Keratinocyte (primary cell): ENCODE data around the gene HGS. TPM values are rescaled to one million over a fixed set of nuclear protein-coding genes. Genes with fewer than 3 reads are reported as not detected.

ENCODE experiments used
- DNase-seq: peaks from one replicate; pipeline ENCODE4 v3.0.0-alpha.2; 2011; ENCODE audit warnings: low read depth, missing footprints, low spot score
- FAIRE-seq: peaks from 2 replicates; lab custom pipeline; 2011; peaks lifted over from hg19 to GRCh38; lab: Jason Lieb, UNC
- H2AFZ ChIP-seq: 2 replicates; pipeline ENCODE4 v1.6.0; 2012; ENCODE audit warnings: low read length, control low read depth, inconsistent platforms; ENCODE audit not compliant: control insufficient read depth
- H3K27ac ChIP-seq: 2 replicates; pipeline ENCODE4 v1.5.1; 2011; ENCODE audit warnings: low read length; ENCODE audit not compliant: control insufficient read depth, insufficient read depth
- H3K27me3 ChIP-seq: 3 replicates; pipeline ENCODE4 v1.6.0; 2011; ENCODE audit warnings: low read length; ENCODE audit not compliant: control insufficient read depth, insufficient read depth; ENCODE audit errors: extremely low read depth
- H3K36me3 ChIP-seq, 2 experiments: 2 replicates in 1 of 2; 3 replicates in 1 of 2; pipeline ENCODE4 v1.5.1; 2011; ENCODE audit warnings: low read length in 2 of 2, mild to moderate bottlenecking in 1 of 2; ENCODE audit not compliant: control insufficient read depth in 2 of 2, insufficient read depth in 2 of 2; ENCODE audit errors: extremely low read depth in 1 of 2
- H3K4me1 ChIP-seq: 3 replicates; pipeline ENCODE4 v1.5.1; 2011; ENCODE audit warnings: low read length; ENCODE audit not compliant: control insufficient read depth, insufficient read depth; ENCODE audit errors: extremely low read depth
- H3K4me2 ChIP-seq: 3 replicates; pipeline ENCODE4 v1.6.0; 2011; ENCODE audit warnings: low read depth, low read length; ENCODE audit not compliant: control insufficient read depth, insufficient read depth; ENCODE audit errors: extremely low read depth
- H3K4me3 ChIP-seq, 3 experiments: fragments of 200-600 bp in 1 of 3; sonication (generic) in 1 of 3; 2 replicates in 2 of 3; 3 replicates in 1 of 3; pipeline ENCODE4 v1.5.1; 2011 to 2016; ENCODE audit warnings: low read length in 3 of 3, mild to moderate bottlenecking in 3 of 3, control low read depth in 2 of 3, inconsistent platforms in 1 of 3, low read depth in 1 of 3, mixed read lengths in 1 of 3, mixed run types in 1 of 3, moderate library complexity in 1 of 3; ENCODE audit not compliant: control insufficient read depth in 2 of 3, insufficient read depth in 2 of 3; ENCODE audit errors: extremely low read depth in 1 of 3
- H3K79me2 ChIP-seq: 2 replicates; pipeline ENCODE4 v1.6.0; 2012; ENCODE audit warnings: low read length; ENCODE audit not compliant: control insufficient read depth, insufficient read depth
- H3K9ac ChIP-seq: 3 replicates; pipeline ENCODE4 v1.6.0; 2011; ENCODE audit warnings: low read length; ENCODE audit not compliant: control insufficient read depth, insufficient read depth; ENCODE audit errors: extremely low read depth
- H3K9me1 ChIP-seq: 3 replicates; pipeline ENCODE4 v1.6.0; 2011; ENCODE audit warnings: low read length; ENCODE audit not compliant: control insufficient read depth, insufficient read depth; ENCODE audit errors: extremely low read depth
- H3K9me3 ChIP-seq: 2 replicates; pipeline ENCODE4 v1.5.1; 2012; ENCODE audit warnings: low read depth, low read length; ENCODE audit not compliant: control insufficient read depth
- H4K20me1 ChIP-seq: 3 replicates; pipeline ENCODE4 v1.6.0; 2011; ENCODE audit warnings: low read length; ENCODE audit not compliant: control insufficient read depth, insufficient read depth; ENCODE audit errors: extremely low read depth
- CTCF ChIP-seq, 3 experiments: IDR thresholded peaks in 1 of 3; conservative IDR thresholded peaks in 1 of 3; optimal IDR thresholded peaks in 1 of 3; 2 replicates in 2 of 3; 3 replicates in 1 of 3; pipeline versions ENCODE3 to v1.5.1; 2011; ENCODE audit warnings: low read length in 3 of 3, mild to moderate bottlenecking in 3 of 3, moderate library complexity in 2 of 3, control low read depth in 1 of 3, inconsistent platforms in 1 of 3; ENCODE audit not compliant: insufficient read depth in 2 of 3; ENCODE audit errors: extremely low read depth in 1 of 3
- EZH2 ChIP-seq: IDR thresholded peaks from one replicate; pipeline ENCODE4 v1.6.1; 2012; ENCODE audit warnings: inconsistent platforms, mild to moderate bottlenecking, low read length, moderate library complexity
- dilution Hi-C: fragments of 300-500 bp; cut with MboI; formaldehyde crosslinking; loops from one replicate; pipeline ENCODE4 v1.7.0; 2020; ENCODE audit warnings: low sequenced_read_pairs; ENCODE audit not compliant: extremely low pct_ligation_motif_present
- polyA plus RNA-seq, 5 experiments: library from polyadenylated mRNA; depleted of rRNA in 3 of 5; stranded (reverse) in 3 of 5; stranded (forward) in 1 of 5; unstranded in 1 of 5; fragments of >200 nt; gene quantifications; 1 replicate in 1 of 5; 2 replicates in 3 of 5; 3 replicates in 1 of 5; pipeline versions ENCODE4 v1.2.1 to v1.2.3, GENCODE V29; 2011 to 2012; ENCODE audit warnings: missing spikeins in 2 of 5, low read depth in 1 of 5, low replicate concordance in 1 of 5

Gene HGS
- polyA plus RNA-seq, 1 donor (not counting 4 experiments of a cell fraction or from before 2014, with no cell fraction given): 79.6 TPM

- H3K27me3 ChIP-seq: no peaks in the 10 kb centered on the region
- DNase-seq (no peak), FAIRE-seq (no peak)
- no peak overlapping the region for H3K4me3 ChIP-seq
- H4K20me1 ChIP-seq: no peaks in the 10 kb centered on the region
- H3K9me3 ChIP-seq: no peaks in the 10 kb centered on the region
- no peak overlapping the region for H3K27ac ChIP-seq
- H3K36me3 ChIP-seq: no peaks in the 10 kb centered on the region
- no peaks in the 10 kb centered on the region for H3K79me2 ChIP-seq
- H2AFZ ChIP-seq: no peak overlapping the region
- H3K9me1 ChIP-seq: no peaks in the 10 kb centered on the region
- TF ChIP-seq EZH2 (no peak), CTCF (optimal IDR thresholded peaks at IDR 0.05 in 1 of 3, IDR thresholded peaks at IDR 0.05 in 1 of 3, conservative IDR thresholded peaks at IDR 0.05 in 1 of 3; ENCODE audit: extremely low read depth in 1 of 3, insufficient read depth in 2 of 3, low read length in 3 of 3) (no peak)
- dilution Hi-C loops: no loop called here
- H3K4me1 ChIP-seq: peaks cover 9% of the 10 kb centered on the region
- no peak overlapping the region for H3K9ac ChIP-seq
- no peak overlapping the region for H3K4me2 ChIP-seq
Observed at GRCh38 chr17:81740395-81740961, 56.7 kb downstream of the HGS start.

- Histone ChIP-seq H3K79me2 (no peaks in the 10 kb centered on the region), H3K9me3 (no peaks in the 10 kb centered on the region), H4K20me1 (no peaks in the 10 kb centered on the region), H3K9me1 (no peaks in the 10 kb centered on the region), H3K27me3 (no peaks in the 10 kb centered on the region), H3K4me2 (no peak overlapping the region), H3K9ac (no peak overlapping the region), H2AFZ (no peak overlapping the region), H3K27ac (no peak overlapping the region), H3K4me1 (peaks cover 3% of the 10 kb centered on the region), H3K36me3 (no peaks in the 10 kb centered on the region), H3K4me3 (no peak overlapping the region)
- no peak for FAIRE-seq
- dilution Hi-C loops: no loop called here
- DNase-seq: no peak
- TF ChIP-seq CTCF (optimal IDR thresholded peaks at IDR 0.05 in 1 of 3, IDR thresholded peaks at IDR 0.05 in 1 of 3, conservative IDR thresholded peaks at IDR 0.05 in 1 of 3; ENCODE audit: extremely low read depth in 1 of 3, insufficient read depth in 2 of 3, low read length in 3 of 3) (no peak), EZH2 (no peak)
Observed at GRCh38 chr17:81741049-81741593, 57.3 kb downstream of the HGS start.
